RPMI7951 (cell line): ENCODE measurements around the gene TFPI. TPM values are rescaled to one million over a fixed set of nuclear protein-coding genes. Genes with fewer than 3 reads are reported as not detected.
"Not testable (repeated sequence)": the region's sequence is repeated elsewhere in the genome, so short reads cannot be mapped to it uniquely, and the experiment has no call there.

Experiments
- DNase-seq: peaks from one replicate; pipeline ENCODE4 v3.0.0-alpha.2; 2012; ENCODE audit warnings: low read depth
- total RNA-seq: library from RNA; depleted of rRNA; stranded (reverse); fragments of >200 nt; shearing (Covaris generic); gene quantifications from 2 replicates; pipeline ENCODE4 v1.2.3, GENCODE V29; 2014

The TFPI gene
- total RNA-seq, 1 experiment from 2014 or later: 73.3 TPM

DNA sequence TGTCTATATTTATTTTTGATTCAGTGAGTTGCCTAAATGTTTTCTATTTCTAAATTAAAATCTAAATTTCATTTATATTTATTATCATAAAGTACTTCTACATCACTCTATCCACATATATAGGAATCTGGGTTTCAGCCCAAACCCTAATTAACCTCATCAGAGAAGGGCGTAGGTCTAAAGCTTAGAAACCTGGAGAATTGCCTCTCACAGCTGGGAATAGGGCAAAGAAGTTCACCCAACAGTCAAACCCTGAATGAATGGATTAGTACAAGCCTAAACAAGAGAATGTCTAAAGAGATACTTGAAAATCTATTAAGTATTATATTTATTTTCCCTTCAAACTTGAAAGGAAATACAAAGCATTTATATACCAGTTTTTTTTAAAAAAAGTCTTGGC, 26.2 kb downstream of the TFPI start:
- no peak for DNase-seq

- peak; percentile 37 for DNase-seq
Observed at GRCh38 chr2:187527262-187527661, 27.0 kb downstream of the TFPI start.

DNA sequence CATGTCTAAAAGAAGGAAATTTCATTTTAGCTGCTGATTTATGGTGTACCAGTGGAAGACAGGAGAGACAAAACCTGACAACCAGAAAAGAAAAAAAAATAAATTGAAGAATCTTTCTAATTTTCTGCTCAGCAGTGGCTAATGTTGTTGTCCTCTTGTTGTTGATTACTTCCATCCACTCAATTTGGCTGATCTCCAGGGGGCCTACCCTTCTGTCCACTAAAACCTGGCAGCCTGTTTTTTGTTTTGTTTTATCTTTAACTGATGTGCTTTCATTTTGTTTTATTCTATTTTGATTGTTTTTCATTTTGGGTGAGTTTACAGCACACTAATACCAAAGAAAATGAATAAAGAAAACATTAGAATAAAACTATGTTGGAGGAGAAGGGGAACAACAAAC, 27.4 kb downstream of the TFPI start:
- DNase-seq: no peak

- no peak for DNase-seq
Observed at GRCh38 chr2:187525163-187525900, 28.9 kb downstream of the TFPI start.

DNA sequence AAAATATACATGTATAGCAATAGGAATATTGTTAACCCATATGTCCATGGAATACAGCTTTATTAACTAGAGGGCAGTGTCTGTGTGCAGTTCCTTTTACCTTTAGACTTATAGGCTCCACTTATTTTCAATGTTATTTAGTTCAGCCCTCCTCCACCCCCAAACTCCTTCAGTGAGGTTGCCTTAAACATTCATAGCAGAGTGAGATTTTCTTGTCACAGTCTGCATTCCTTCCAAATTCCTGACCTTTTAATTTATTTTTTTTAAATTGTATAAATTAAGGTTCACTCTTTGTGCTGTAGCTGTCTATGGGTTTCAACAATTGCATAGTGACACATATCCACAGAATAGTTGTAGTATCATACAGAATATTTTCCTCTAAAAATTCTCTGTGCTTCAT, 30.9 kb downstream of the TFPI start:
- DNase-seq: no peak

DNA sequence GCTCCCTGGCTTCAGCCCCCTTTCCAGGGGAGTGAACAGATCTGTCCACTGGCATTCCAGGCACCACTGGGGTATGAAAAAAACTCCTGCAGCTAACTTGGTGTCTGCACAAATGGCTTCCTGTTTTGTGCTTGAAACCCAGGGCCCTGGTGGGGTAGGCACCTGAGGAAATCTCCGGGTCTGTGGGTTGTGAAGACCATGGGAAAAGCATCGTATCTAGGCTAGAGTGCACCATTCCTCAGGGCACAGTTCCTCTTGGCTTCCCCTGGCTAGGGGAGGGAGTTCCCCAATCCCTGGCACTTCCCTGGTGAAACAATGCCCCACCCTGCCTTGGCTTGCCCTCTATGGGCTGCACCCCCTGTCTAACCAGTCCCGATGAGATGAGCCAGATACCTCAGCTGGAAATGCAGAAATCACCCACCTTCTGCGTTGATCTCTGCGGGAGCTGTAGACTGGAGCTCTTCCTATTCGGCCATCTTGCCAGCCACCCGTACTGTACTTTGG, 34.1 kb downstream of the TFPI start:
- DNase-seq: no peak

DNA sequence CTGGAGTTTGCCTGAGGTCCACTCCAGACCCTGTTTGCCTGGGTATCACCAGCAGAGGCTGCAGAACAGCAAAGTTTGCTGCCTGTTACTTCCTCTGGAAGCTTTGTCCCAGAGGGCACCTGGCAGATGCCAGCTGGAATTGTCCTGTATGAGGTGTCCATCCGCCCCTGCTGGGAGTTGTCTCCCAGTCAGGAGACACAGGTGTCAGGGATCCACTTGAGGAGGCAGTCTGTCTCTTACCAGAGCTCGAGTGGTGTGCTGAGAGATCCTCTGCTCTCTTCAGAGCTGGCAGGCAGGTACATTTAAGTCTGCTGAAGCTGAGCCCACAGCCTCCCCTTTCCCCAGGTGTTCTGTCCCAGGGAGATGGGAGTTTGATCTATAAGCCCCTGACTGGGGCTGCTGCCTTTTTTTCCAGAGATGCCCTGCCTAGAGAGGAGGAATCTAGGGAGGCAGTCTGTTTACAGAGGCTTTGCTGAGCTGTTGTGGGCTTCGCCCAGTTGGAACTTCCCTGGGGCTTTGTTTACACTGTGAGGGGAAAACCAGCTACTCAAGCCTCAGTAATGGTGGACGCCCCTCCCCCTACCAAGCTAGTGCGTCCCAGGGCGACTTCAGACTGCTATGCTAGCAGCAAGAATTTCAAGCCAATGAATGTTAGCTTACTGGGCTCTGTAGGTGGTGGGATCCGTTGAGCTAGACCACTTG, 34.7 kb downstream of the TFPI start:
- no peak for DNase-seq

GRCh38 chr2:187517750-187518361, 36.4 kb downstream of the TFPI start:
- DNase-seq: not testable (repeated sequence)

GRCh38 chr2:187516630-187517510, 37.4 kb downstream of the TFPI start:
- not testable (repeated sequence) for DNase-seq

- DNase-seq: no peak
Observed at GRCh38 chr2:187514930-187515329, 39.3 kb downstream of the TFPI start.

DNA sequence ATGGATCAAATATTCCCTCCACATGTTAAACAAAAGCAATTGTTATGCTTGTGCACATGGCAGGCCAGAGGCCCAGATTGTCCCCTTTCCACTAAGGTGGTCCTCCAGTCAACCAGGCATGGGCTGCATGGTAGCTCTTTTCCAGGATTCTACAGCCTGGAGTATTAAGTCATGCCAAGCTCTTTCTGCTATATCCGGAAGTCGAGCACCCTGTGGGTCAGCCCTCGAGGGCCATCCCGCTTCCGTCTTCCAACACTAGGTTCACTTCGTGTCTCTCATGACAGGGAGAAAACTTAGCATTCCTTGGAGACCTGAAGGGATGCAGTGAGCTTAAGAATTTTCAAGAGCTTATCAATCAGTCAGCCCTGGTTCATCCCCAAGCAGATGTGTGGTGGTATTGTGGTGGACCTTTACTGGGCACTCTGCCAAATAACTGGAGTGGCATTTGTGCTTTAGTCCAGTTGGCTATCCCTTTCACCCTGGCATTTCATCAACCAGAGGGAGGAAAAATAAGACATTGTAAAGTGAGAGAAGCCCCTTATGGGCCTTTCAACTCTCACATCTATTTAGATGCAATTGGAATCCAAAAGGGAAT, 39.9 kb downstream of the TFPI start:
- DNase-seq: peak; percentile 11

DNA sequence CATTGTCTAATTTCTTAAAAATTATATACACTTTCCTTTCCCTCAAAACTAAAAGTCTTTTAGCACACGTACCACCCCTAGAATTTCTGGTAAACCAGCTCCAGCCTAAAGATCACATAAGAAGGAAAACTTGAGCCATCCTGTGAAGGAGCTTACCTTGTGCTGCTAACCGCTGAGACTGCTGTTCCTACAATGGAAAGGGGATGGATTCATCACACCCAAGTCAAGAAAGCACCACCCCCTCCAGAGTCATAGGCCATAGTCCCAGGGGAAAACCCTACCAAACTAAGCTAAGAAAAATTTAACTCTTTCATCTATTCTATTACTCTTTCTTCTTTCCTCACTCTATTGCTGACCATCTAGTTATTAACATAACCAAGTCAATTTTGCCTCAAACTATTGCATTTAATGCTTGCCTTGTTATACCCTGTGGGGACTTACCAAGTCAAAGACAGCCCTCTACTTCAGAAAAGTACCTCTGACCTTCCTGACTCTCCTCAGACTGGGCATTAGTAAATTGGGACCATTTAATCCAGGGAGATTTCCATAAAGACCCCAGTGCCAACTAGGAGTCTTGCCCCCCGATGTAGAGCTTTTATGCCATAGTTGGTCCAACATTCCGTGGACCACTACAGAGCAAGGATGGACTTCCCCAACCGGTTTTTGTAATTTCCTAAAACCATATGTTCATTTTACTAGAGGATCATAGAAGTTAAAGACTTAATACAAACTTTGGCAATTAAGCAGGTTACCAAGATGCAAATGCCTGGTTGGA, 40.6 kb downstream of the TFPI start:
- not testable (repeated sequence) for DNase-seq

DNA sequence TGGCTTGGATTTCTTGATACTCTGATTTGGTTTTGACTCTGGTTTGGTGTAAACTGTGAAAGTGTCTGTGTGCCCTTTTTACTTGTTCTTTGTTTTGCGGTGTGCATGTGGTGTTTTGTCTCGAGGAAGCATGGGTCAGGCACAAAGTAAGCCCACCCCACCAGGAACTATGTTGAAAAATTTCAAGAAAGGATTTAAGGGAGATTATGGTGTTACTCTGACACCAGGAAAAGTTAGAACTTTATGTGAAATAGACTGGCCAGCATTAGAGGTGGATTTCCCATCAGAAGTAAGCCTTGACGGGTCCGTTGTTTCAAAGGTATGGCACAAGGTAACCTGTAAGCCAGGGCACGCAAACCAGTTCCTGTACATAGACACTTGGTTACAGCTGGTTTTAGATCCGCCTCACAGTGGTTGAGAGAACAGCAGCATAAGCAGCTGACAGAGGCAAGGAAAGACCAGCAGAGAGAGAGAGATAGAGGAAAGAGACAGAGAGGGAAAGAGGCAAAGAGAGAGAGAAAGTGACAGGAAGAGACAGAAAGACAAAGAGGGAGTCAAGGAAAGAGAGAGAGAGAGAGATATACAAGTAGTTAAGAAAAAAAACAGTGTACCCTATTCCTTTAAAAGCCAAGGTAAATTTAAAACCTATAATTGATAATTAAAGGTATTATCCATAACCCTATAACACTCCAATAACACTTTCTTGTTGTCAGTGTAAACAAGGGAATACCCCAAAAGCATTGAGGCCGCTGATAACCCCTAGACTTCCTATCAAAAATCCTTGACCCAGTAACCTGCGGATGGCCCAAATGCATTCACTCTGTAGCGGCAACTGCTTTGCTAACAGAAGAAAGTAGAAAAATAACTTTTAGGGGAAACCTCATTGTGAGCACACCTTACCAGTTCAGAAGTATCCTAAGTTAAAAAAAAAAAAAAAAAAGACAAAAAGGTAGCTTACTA, 42.6 kb downstream of the TFPI start:
- DNase-seq: no peak

- DNase-seq: not testable (repeated sequence)
Observed at GRCh38 chr2:187510419-187511355, 43.5 kb downstream of the TFPI start.

GRCh38 chr2:187509667-187510417, 44.4 kb downstream of the TFPI start:
- no peak for DNase-seq

DNA sequence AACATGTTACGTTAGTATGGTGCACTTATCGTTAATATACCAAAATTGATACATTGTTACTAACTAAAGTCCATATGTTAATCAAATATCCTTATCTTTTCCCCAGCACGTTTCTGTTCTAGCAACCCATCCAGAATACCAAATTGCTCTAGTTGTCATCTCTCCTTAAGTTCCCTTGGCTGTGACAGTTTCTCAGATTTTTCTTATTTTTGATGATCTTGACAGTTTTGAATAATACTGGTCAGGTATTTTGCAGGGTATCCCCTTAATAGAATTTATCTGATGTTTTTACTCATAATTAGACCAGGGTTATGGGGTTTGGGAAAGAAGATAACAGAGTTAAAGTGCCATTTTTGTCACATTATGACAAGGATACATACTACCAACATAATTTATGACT, 47.8 kb downstream of the TFPI start:
- DNase-seq: no peak

DNA sequence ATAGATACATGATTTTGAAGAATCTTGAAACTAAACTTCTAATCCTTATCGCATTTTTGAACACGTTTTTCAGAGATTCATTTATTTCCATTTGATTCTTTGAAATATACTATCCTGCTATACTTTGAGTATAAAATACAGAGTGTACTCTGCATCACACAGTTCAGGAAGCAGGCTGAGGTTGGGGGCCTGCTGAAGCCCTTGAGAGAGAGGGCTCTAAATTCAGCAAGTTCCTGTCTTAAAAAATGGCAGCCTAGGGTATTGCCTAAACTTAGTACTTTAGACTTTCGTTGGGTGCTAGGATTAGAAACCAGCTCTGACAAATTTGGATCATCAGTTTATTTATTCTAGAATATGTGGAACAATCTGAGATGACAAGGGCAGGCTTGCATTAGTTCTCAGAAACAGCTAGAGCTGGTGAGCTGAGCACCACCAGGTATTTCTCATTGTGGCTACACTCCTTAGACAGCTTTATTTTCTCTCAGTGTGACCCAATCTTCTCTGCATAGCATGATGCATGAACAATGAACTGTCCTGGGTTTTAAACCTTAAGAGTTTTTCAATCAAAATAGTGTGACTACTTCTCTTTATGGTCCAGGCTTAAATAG, 49.1 kb downstream of the TFPI start:
- DNase-seq: no peak
